Measurements from ENCODE around the gene CERS3.

CERS3 gene

GRCh38 chr15:100508641-100509300 is 20.0 kb downstream of the CERS3 start:
- no peak overlapping the region for H3K27ac Mint-ChIP-seq
- no peaks in the 10 kb centered on the region for H3K9me3 Mint-ChIP-seq
- H3K4me3 Mint-ChIP-seq = no peak overlapping the region
- no peaks in the 10 kb centered on the region for H3K4me1 Mint-ChIP-seq
- DNase-seq (no peak), ATAC-seq (no peak)
- peaks cover 8% of the 10 kb centered on the region for H3K27me3 Mint-ChIP-seq

- Mint-ChIP-seq H3K27me3 (no peaks in the 10 kb centered on the region), H3K4me1 (no peaks in the 10 kb centered on the region), H3K27ac (no peak overlapping the region), H3K4me3 (no peak overlapping the region), H3K9me3 (no peaks in the 10 kb centered on the region)
- no peak for ATAC-seq
- no peak for DNase-seq
Observed at GRCh38 chr15:100502651-100503050, 26.1 kb downstream of the CERS3 start.

DNA sequence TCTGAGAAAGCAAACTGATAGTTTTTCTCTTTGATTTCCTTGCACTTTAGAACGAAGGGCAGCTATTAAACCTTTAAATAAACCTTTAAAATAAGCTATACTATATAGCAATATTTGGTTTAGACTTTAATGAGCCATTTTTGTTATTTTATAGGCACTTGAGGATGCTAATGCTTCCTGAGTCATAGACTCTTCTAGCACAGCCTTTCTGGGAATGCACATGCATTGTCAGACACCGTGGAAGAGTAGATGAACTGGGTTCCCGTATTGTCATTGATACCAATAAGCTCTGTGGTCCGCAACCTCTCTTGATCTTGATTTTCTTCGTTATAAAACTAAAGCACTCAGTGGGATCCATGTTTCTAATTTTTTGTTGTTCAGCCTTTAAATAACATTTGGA is 27.6 kb downstream of the CERS3 start:
- no peak overlapping the region for H3K27ac Mint-ChIP-seq
- no peak for DNase-seq
- H3K4me3 Mint-ChIP-seq = no peak overlapping the region
- H3K9me3 Mint-ChIP-seq = no peaks in the 10 kb centered on the region
- peaks cover 9% of the 10 kb centered on the region for H3K27me3 Mint-ChIP-seq
- ATAC-seq = no peak
- H3K4me1 Mint-ChIP-seq = no peaks in the 10 kb centered on the region

DNA sequence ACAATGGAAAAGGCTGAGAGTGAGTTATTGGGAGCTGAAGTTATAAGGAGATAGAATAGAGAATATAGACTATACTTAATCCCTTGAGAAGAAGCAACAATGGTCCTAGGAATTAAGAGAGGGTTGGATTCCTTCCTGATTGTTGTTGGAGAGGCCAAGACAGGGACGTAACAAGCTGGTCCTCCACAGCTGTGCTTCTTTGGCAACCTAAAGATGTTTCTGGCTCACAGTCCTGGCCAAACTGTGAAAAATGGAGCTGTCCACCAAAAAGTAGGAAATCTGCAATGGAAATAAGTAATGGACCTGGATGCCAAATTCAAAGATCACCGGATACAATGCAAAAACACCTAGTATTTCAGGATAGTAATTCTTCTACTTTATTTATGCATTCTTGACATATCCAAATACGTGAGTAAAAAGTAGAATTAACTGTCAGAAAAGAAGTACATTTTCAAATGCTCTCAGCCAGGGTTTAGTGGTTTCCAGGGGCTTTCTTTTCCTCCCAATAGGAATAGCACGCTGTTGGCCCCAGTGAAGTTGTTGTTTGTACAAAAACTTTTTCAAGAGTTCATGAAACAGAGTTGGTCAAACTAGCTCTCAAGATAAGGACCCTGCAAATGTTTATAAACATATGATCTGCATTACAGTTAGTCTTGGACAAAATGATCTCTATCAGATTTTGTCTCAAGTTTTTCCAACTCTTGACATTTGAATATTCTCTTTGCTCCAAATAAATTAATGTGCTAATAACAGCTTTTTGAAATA is 28.3 kb downstream of the CERS3 start:
- DNase-seq (no peak), ATAC-seq (no peak)
- Mint-ChIP-seq H3K27me3 (peaks cover 9% of the 10 kb centered on the region), H3K4me3 (no peak overlapping the region), H3K27ac (no peak overlapping the region), H3K9me3 (no peaks in the 10 kb centered on the region), H3K4me1 (no peaks in the 10 kb centered on the region)

GRCh38 chr15:100495861-100496260 is 32.9 kb downstream of the CERS3 start:
- Mint-ChIP-seq H3K4me3 (no peak overlapping the region), H3K27me3 (peaks cover 9% of the 10 kb centered on the region), H3K4me1 (no peaks in the 10 kb centered on the region), H3K9me3 (no peaks in the 10 kb centered on the region), H3K27ac (no peak overlapping the region)
- ATAC-seq = no peak
- no peak for DNase-seq

DNA sequence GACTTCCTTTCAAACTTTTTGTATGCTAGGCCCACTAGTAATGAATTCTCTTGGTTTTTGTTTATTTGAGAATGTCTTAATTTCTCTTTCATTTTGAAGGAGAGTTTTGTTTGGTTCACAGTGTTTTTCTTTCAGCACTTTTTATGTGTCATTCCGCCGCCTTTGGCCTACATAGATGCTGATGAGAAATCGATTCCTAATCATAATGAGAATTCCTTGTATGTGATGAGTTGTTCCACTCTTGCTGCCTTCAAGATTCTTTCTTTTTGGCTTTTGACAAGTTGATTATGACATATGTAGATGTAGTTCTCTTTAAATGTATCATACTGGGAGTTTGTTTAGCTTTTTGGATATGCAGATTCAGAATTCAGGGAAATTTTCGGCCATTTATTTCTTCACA is 35.5 kb downstream of the CERS3 start:
- no peaks in the 10 kb centered on the region for H3K4me1 Mint-ChIP-seq
- no peak overlapping the region for H3K4me3 Mint-ChIP-seq
- H3K27ac Mint-ChIP-seq = no peak overlapping the region
- DNase-seq = no peak
- no peak for ATAC-seq
- H3K27me3 Mint-ChIP-seq = peaks cover 9% of the 10 kb centered on the region
- no peaks in the 10 kb centered on the region for H3K9me3 Mint-ChIP-seq

DNA sequence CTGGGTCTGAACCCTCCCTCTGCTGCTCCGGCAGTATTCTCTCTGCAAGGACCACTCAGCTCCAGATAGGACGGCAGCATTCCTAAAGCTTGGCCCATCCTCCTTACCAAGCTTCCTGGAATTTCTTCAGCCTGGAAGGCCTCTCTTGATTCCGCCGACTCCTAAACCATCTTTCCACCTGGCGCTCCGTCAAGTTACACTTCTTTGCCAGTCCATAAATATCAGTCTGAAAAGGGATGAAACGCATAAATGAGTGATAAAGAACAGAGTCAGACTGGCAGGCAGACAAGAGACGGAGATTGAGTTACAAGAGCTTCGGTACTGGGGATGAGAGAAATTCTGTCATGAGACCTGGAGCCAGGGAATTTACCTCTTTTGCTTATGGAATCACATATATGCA is 44.3 kb downstream of the CERS3 start:
- H3K4me1 Mint-ChIP-seq = no peaks in the 10 kb centered on the region
- ATAC-seq (no peak), DNase-seq (no peak)
- H3K27ac Mint-ChIP-seq = no peak overlapping the region
- no peak overlapping the region for H3K4me3 Mint-ChIP-seq
- no peaks in the 10 kb centered on the region for H3K27me3 Mint-ChIP-seq
- peaks cover 2 to 3% of the 10 kb centered on the region in 2 donors for H3K9me3 Mint-ChIP-seq

- Mint-ChIP-seq H3K4me3 (no peak overlapping the region), H3K9me3 (peaks cover 12 to 13% of the 10 kb centered on the region in 2 donors), H3K27me3 (no peaks in the 10 kb centered on the region), H3K4me1 (no peaks in the 10 kb centered on the region), H3K27ac (no peak overlapping the region)
- no peak for ATAC-seq
- no peak for DNase-seq
Observed at GRCh38 chr15:100483370-100483769, 45.4 kb downstream of the CERS3 start.

- Mint-ChIP-seq H3K27me3 (no peaks in the 10 kb centered on the region), H3K9me3 (peaks cover 37 to 42% of the 10 kb centered on the region in 2 donors)
- ATAC-seq = no peak
Observed at GRCh38 chr15:100476805-100477204, 51.9 kb downstream of the CERS3 start.

DNA sequence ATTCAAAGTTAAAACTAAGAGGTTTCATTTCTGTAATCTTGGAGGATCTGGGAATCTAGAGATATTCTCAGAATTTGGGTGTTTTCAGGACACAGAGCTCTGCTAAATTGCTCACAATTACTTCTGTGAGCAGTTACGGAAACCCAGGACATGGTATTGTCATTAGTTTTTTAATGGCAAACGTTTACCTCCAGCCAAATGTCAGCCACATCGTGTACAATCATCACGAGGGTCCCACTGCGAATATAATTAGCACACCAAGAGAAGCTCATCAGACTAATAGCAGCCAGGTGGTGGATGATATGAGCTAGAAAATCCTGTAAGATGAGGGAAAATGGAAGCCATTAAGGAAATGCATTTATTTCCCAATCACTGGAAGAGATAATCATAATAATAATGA is 56.0 kb downstream of the CERS3 start:
- ATAC-seq = no peak
- no peaks in the 10 kb centered on the region for H3K4me1 Mint-ChIP-seq
- H3K27me3 Mint-ChIP-seq = no peaks in the 10 kb centered on the region
- no peak overlapping the region for H3K4me3 Mint-ChIP-seq
- peaks cover 22 to 23% of the 10 kb centered on the region in 2 donors for H3K9me3 Mint-ChIP-seq
- no peak for DNase-seq
- H3K27ac Mint-ChIP-seq = no peak overlapping the region

More at GRCh38 chr15:100476805-100477204, 51.9 kb downstream of the CERS3 start:
- Mint-ChIP-seq H3K4me3 (no peak overlapping the region), H3K27ac (no peak overlapping the region), H3K4me1 (no peaks in the 10 kb centered on the region)
- no peak for DNase-seq

DNA sequence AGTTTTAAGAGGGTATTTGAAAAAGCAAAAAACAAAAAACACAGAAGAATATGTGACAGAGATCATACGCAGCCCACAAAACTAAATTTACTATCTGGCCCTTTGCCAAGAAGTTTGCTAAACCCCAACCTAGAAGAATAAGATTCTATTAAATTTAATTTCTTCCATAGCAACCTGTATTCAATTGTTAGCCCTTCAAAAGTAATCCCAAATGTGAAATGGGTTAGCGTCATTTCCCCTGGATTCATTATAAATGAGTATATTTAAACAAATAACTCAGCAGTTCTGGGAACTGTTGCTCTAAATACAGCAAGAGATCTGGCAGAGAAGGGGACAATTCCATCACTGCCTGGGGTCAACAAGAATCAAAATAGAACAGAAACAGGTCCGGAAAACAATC is 56.8 kb downstream of the CERS3 start:
- H3K4me3 Mint-ChIP-seq = no peak overlapping the region
- DNase-seq = no peak
- ATAC-seq = no peak
- H3K27me3 Mint-ChIP-seq = no peaks in the 10 kb centered on the region
- H3K27ac Mint-ChIP-seq = no peak overlapping the region
- peaks cover 14 to 15% of the 10 kb centered on the region in 2 donors for H3K9me3 Mint-ChIP-seq
- H3K4me1 Mint-ChIP-seq = no peaks in the 10 kb centered on the region

- DNase-seq (no peak), ATAC-seq (no peak)
- H3K4me1 Mint-ChIP-seq = peaks cover 12% of the 10 kb centered on the region
- H3K9me3 Mint-ChIP-seq = peaks cover 5 to 6% of the 10 kb centered on the region in 2 donors
- no peak overlapping the region for H3K4me3 Mint-ChIP-seq
- H3K27ac Mint-ChIP-seq = no peak overlapping the region
- H3K27me3 Mint-ChIP-seq = no peaks in the 10 kb centered on the region
Observed at GRCh38 chr15:100468285-100468684, 60.5 kb downstream of the CERS3 start.

DNA sequence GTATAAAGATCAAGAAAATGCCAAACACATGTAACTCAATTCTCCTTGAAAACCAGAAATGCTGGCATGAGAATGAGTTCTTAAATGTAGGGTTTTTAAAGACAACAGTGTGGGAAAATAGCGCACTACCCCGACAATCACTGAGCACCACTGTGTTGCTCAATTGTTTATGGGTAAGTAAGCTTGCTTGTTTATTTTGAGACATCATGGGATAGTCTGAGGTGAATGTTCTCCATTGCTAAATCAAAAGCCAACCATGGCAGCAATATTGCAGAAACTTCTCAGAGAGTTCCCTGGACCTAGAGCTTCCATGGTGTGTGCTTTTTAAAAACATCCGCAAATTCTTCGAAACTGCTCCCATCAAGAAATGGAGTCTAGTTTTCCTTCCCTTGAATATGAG is 62.7 kb downstream of the CERS3 start:
- DNase-seq (no peak), ATAC-seq (no peak)
- Mint-ChIP-seq H3K27me3 (no peaks in the 10 kb centered on the region), H3K27ac (no peak overlapping the region), H3K9me3 (peaks cover 0 to 5% of the 10 kb centered on the region in 2 donors), H3K4me1 (peaks cover 12% of the 10 kb centered on the region), H3K4me3 (no peak overlapping the region)

GRCh38 chr15:100464888-100465287 is 63.9 kb downstream of the CERS3 start:
- Mint-ChIP-seq H3K27ac (peak overlapping the region in 1 of 2 donors; percentile 10), H3K27me3 (no peaks in the 10 kb centered on the region), H3K9me3 (no peaks in the 10 kb centered on the region), H3K4me1 (peaks cover 12% of the 10 kb centered on the region), H3K4me3 (no peak overlapping the region)
- DNase-seq (no peak), ATAC-seq (no peak)

DNA sequence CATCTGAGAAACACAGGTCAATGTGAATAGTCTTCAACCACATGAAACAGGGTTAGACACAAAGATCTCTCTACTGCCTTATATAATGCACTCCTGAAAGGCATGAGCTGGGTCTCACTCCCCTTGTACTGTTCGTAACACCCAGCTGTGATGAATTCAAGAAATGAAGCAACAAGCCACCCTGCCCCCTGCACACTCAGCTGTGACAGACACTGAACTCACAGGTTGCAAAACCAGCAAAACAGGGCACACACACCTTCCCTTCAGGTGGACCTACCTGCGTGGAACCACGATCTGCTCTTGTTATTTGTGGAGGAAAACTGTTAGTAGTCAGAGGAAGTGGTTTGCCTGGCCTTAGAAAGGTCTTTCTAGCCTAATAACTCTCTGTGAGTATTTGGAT is 64.5 kb downstream of the CERS3 start:
- Mint-ChIP-seq H3K4me1 (peaks cover 12% of the 10 kb centered on the region), H3K27ac (no peak overlapping the region), H3K27me3 (no peaks in the 10 kb centered on the region), H3K9me3 (no peaks in the 10 kb centered on the region), H3K4me3 (no peak overlapping the region)
- DNase-seq (no peak), ATAC-seq (no peak)

- no peaks in the 10 kb centered on the region for H3K27me3 Mint-ChIP-seq
- ATAC-seq (no peak), DNase-seq (no peak)
- H3K4me1 Mint-ChIP-seq = peaks cover 12% of the 10 kb centered on the region
- H3K27ac Mint-ChIP-seq = no peak overlapping the region
- no peaks in the 10 kb centered on the region for H3K9me3 Mint-ChIP-seq
- H3K4me3 Mint-ChIP-seq = no peak overlapping the region
Observed at GRCh38 chr15:100463515-100463914, 65.2 kb downstream of the CERS3 start.

Measured in stimulated activated naive CD8-positive, alpha-beta T cell treated with anti-CD3 and anti-CD28 coated beads, Interleukin-15, amount 100 ng/mL, for 72 hours (primary cell).